GM12874 (cell line): ENCODE data around the gene PDCD6IP.

Experiments
- CTCF ChIP-seq: IDR thresholded peaks from 2 replicates; pipeline ENCODE4 v1.5.1; 2011; ENCODE audit warnings: low read depth, mild to moderate bottlenecking, control low read depth, low read length, moderate library complexity; ENCODE audit not compliant: insufficient read depth

Gene PDCD6IP

GRCh38 chr3:33803252-33803651 lies 4.8 kb downstream of the PDCD6IP start:
- no peak for TF ChIP-seq CTCF

- no peak for TF ChIP-seq CTCF
Observed at GRCh38 chr3:33803894-33804526, 5.6 kb downstream of the PDCD6IP start.

- TF ChIP-seq CTCF = no peak
Observed at GRCh38 chr3:33807191-33807590, 8.8 kb downstream of the PDCD6IP start.

- no peak for TF ChIP-seq CTCF
Observed at GRCh38 chr3:33808559-33808958, 10.1 kb downstream of the PDCD6IP start.

- no peak for TF ChIP-seq CTCF
Observed at GRCh38 chr3:33810545-33810944, 12.1 kb downstream of the PDCD6IP start.

- no peak for TF ChIP-seq CTCF
Observed at GRCh38 chr3:33821989-33822388, 23.6 kb downstream of the PDCD6IP start.

GRCh38 chr3:33823821-33824220 lies 25.4 kb downstream of the PDCD6IP start:
- no peak for TF ChIP-seq CTCF
